Gastrocnemius medialis (tissue), 4 donors: ENCODE measurements around the gene FLT4. TPM values are rescaled to one million over a fixed set of nuclear protein-coding genes. Genes with fewer than 3 reads are reported as not detected.

Experiments used
- ATAC-seq, 2 donors: fragments of 150-250 bp; one replicate each; pipeline ENCODE4 v1.9.1; 2016
- DNase-seq, 2 donors: peaks; one replicate each; pipeline ENCODE4 v3.0.0-alpha.2; 2019
- H3K27ac ChIP-seq, 4 donors: fragments of 200-600 bp; sonication (generic); 1 replicate in 1 of 4; 2 replicates in 3 of 4; pipeline ENCODE4 v1.5.1; 2016 to 2018; ENCODE audit warnings: mild to moderate bottlenecking in 2 of 4, moderate library complexity in 1 of 4
- H3K27me3 ChIP-seq, 3 donors: fragments of 200-600 bp; sonication (generic) in 2 of 3; 1 replicate in 1 of 3; 2 replicates in 2 of 3; pipeline versions ENCODE4 v1.5.1 to v1.6.0; 2016 to 2019; ENCODE audit warnings: mild to moderate bottlenecking in 1 of 3, moderate library complexity in 1 of 3
- H3K36me3 ChIP-seq, 2 donors: fragments of 200-600 bp; sonication (generic) in 1 of 2; one replicate each; pipeline ENCODE4 v1.5.1; 2017 to 2018
- H3K4me1 ChIP-seq, 2 donors: fragments of 200-600 bp; sonication (generic) in 1 of 2; one replicate each; pipeline ENCODE4 v1.5.1; 2016 to 2017; ENCODE audit warnings: mild to moderate bottlenecking in 2 of 2
- H3K4me3 ChIP-seq, 4 donors: fragments of 200-600 bp; sonication (generic) in 3 of 4; 1 replicate in 1 of 4; 2 replicates in 3 of 4; pipeline ENCODE4 v1.5.1; 2016 to 2019; ENCODE audit warnings: mild to moderate bottlenecking in 2 of 4
- H3K9me3 ChIP-seq, 3 donors: fragments of 200-600 bp; sonication (generic) in 2 of 3; 1 replicate in 1 of 3; 2 replicates in 2 of 3; pipeline ENCODE4 v1.5.1; 2016 to 2019
- POLR2A ChIP-seq, 2 donors: fragments of 450-650 bp; IDR thresholded peaks; one replicate each; pipeline ENCODE4 v1.6.1; 2017; ENCODE audit warnings: antibody characterized with exemption in 2 of 2, mild to moderate bottlenecking in 2 of 2, moderate library complexity in 2 of 2
- in situ Hi-C, 4 donors: fragments of 200-750 bp; cut with MboI; loops; one replicate each; pipeline versions ENCODE4 v1.15.0 to v1.8.0; 2017; ENCODE audit warnings: low sequenced_read_pairs in 4 of 4
- intact Hi-C: fragments of 100-400 bp; cut with DNase I; formaldehyde crosslinking; loops from one replicate; pipeline ENCODE4 v1.15.1; 2023; ENCODE audit warnings: low total_unique reads
- total RNA-seq, 4 donors: library from RNA; depleted of rRNA; stranded (reverse); fragments of >200 nt; gene quantifications; one replicate each; pipeline versions ENCODE4 v1.1.0 to v1.2.3, GENCODE V29; 2016
- TF ChIP-seq, protein P1 (sequence below), 5 experiments: fragments of 450-650 bp in 3 of 5; fragments of 200-600 bp in 2 of 5; sonication (generic) in 2 of 5; IDR thresholded peaks in 4 of 5; conservative IDR thresholded peaks in 1 of 5; 1 replicate in 4 of 5; 2 replicates in 1 of 5; pipeline ENCODE4 v1.5.1; 2016 to 2019; ENCODE audit warnings: antibody characterized with exemption in 5 of 5, mild to moderate bottlenecking in 3 of 5, moderate library complexity in 3 of 5

FLT4 gene
- total RNA-seq, 4 donors from 2014 or later, result 2.6 to 4.7 (median 2.9) TPM

DNA sequence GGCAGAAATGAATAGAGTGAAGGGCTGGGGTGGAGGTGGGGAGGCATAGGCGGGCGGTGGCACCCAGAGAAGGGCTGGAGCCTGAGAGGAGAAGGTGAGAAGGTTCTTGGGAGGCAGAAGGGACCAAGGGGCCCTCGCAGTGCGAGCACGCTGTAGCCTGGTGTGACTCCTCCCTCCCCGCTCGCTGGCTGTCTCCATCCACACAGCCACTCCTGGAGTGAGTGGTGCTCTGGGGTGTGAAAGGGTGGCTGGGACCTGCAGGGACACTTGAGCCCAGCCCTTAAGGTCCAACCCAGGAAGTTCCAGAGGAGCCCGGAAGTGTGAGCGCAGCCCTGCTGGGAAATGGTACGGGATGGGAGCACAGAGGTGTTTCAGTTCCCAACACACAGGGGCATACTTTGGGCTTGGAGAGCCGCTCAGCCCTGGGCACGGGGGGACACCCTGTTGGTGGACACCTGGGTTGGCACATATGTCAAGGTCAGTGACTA lies 48.8 kb downstream of the FLT4 start:
- H3K4me3 ChIP-seq, result no peak overlapping the region
- ATAC-seq (no peak), DNase-seq (no peak)
- H3K36me3 ChIP-seq, result no peaks in the 10 kb centered on the region
- H3K27ac ChIP-seq, result no peak overlapping the region
- H3K4me1 ChIP-seq, result no peaks in the 10 kb centered on the region
- TF ChIP-seq POLR2A (IDR thresholded peaks at IDR 0.05), result no peak
- TF ChIP-seq, protein P1, sequence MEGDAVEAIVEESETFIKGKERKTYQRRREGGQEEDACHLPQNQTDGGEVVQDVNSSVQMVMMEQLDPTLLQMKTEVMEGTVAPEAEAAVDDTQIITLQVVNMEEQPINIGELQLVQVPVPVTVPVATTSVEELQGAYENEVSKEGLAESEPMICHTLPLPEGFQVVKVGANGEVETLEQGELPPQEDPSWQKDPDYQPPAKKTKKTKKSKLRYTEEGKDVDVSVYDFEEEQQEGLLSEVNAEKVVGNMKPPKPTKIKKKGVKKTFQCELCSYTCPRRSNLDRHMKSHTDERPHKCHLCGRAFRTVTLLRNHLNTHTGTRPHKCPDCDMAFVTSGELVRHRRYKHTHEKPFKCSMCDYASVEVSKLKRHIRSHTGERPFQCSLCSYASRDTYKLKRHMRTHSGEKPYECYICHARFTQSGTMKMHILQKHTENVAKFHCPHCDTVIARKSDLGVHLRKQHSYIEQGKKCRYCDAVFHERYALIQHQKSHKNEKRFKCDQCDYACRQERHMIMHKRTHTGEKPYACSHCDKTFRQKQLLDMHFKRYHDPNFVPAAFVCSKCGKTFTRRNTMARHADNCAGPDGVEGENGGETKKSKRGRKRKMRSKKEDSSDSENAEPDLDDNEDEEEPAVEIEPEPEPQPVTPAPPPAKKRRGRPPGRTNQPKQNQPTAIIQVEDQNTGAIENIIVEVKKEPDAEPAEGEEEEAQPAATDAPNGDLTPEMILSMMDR (IDR thresholded peaks at IDR 0.05 in 4 of 5, conservative IDR thresholded peaks at IDR 0.05 in 1 of 5), result no peak
- in situ Hi-C loops (no loop called here), intact Hi-C loops (no loop called here)
- H3K27me3 ChIP-seq, result peaks cover 0 to under 1% (median 0%) of the 10 kb centered on the region in 3 donors
- no peaks in the 10 kb centered on the region for H3K9me3 ChIP-seq

DNA sequence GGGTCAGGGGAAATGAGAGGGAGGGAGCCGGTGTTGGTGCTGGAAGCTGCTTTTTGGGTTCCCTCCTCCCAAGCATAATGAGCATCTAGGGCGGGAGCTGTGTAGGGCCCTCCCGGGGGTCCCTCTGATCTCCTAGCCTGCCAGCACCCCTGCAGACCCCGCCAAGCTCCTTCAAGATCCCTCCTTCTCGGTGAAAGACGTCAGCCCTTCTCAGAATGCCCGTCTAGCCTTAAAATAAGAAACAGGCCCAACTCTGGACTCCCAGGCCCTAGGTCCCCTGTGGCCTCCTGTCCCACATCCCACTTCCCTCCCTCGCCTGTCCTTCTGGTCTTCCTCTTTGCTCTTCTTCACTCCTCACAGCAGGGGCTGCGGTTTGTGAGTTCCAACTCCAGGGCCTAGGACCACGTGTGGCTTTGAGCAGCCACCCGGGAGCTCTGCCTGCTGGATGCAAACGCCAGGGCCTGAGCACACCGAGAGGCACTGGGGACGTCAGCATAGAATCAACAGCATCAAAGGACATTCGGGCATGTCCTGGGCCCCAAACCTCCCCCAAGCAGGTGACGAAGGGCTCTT lies 49.3 kb downstream of the FLT4 start:
- in situ Hi-C loops (no loop called here), intact Hi-C loops (no loop called here)
- no peak for DNase-seq
- Histone ChIP-seq H3K9me3 (no peaks in the 10 kb centered on the region), H3K4me1 (no peaks in the 10 kb centered on the region), H3K27ac (no peak overlapping the region), H3K36me3 (no peaks in the 10 kb centered on the region), H3K4me3 (no peak overlapping the region), H3K27me3 (no peaks in the 10 kb centered on the region)
- TF ChIP-seq, protein P1 (IDR thresholded peaks at IDR 0.05 in 4 of 5, conservative IDR thresholded peaks at IDR 0.05 in 1 of 5), result no peak
- no peak for TF ChIP-seq POLR2A (IDR thresholded peaks at IDR 0.05)
- ATAC-seq, result no peak

DNA sequence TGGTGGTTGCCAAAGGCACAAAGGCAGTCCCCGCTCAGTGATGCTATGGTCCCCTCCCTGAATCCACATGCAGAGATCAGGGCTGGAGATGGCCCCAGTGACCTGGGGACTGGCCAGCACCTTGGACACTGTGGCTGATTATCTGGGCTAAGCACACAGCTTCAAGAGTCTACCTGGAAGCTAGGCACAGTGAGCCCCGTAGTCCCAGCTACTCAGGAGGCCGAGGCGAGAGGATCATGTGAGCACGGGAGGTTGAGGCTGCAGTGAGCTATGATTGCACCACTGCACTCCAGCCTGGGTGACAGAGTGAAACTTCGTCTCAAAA lies 49.8 kb downstream of the FLT4 start:
- ATAC-seq, result no peak
- TF ChIP-seq POLR2A (IDR thresholded peaks at IDR 0.05), result no peak
- TF ChIP-seq, protein P1 (IDR thresholded peaks at IDR 0.05 in 4 of 5, conservative IDR thresholded peaks at IDR 0.05 in 1 of 5), result no peak
- Histone ChIP-seq H3K9me3 (no peaks in the 10 kb centered on the region), H3K27ac (no peak overlapping the region), H3K4me1 (no peaks in the 10 kb centered on the region), H3K36me3 (no peaks in the 10 kb centered on the region), H3K27me3 (no peaks in the 10 kb centered on the region), H3K4me3 (no peak overlapping the region)
- in situ Hi-C loops (no loop called here), intact Hi-C loops (no loop called here)
- DNase-seq, result no peak

DNA sequence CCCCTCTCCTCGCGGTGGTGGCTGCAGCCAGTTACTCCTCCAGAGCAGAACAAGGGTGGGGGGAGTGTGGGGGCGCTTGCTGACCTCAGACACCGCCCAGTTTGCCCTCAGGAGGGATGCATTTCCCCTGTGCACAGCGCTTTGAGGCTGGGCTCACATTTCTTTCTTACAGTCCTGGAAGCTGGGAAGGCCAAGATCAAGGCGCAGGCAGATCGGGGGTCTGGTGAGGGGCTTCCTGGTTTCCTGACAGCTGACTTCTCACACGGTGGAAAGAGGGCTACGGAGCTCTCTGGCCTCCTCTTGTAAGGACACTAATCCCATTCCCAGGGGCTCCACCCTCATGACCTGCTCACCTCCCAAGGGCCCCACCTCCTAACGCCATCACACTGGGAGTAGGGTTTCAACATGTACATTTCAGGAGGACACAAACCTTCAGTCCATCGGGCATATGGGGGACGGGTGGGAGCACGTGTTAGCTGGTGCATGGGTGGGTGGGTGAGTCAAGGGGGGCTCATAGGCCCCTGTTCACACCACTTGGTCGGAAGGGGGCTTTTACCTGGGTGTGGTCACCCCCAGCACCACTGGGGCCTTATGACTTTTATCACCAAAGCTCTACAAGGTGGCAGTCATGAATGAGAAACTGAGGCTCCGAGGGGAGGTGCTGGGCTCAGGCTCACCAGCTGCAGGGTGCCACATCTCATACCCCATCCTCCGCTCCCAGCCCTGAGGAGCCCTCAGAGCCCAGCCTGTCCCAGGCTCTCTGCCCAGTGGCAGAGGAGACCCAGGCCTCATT lies 50.4 kb downstream of the FLT4 start:
- Histone ChIP-seq H3K4me3 (no peak overlapping the region), H3K36me3 (no peaks in the 10 kb centered on the region), H3K4me1 (no peaks in the 10 kb centered on the region), H3K27ac (no peak overlapping the region), H3K27me3 (no peaks in the 10 kb centered on the region), H3K9me3 (no peaks in the 10 kb centered on the region)
- ATAC-seq, result no peak
- in situ Hi-C loops (no loop called here), intact Hi-C loops (no loop called here)
- no peak for TF ChIP-seq POLR2A (IDR thresholded peaks at IDR 0.05)
- TF ChIP-seq, protein P1 (IDR thresholded peaks at IDR 0.05 in 4 of 5, conservative IDR thresholded peaks at IDR 0.05 in 1 of 5), result no peak
- no peak for DNase-seq
